ENCODE data around the gene OR4K14. TPM values are rescaled to one million over a fixed set of nuclear protein-coding genes. Genes with fewer than 3 reads are reported as not detected.

OR4K14 gene
- total RNA-seq = not detected in 2 replicates

GRCh38 chr14:20019257-20019865 lies at the start of gene OR4K14:
Gene OR4K14, minus strand, starts transcription at chr14:20019307. Its CDS starts 4,114 bp downstream, at chr14:20015193.

GRCh38 chr14:20059745-20060144 lies 40.6 kb upstream of the OR4K14 start, which contains the start of gene OR4L1:
Gene OR4L1, plus strand, starts transcription at chr14:20060045. Its CDS starts 0 bp downstream, at chr14:20060045.

GRCh38 chr14:20035938-20036337 lies 16.8 kb upstream of the OR4K14 start, which contains the start of gene OR4K13:
Gene OR4K13, minus strand, starts transcription at chr14:20036038. Its CDS starts 1,280 bp downstream, at chr14:20034758.

GRCh38 chr14:20001863-20002262 lies 17.2 kb downstream of the OR4K14 start, which contains the start of gene OR4Q2:
Gene OR4Q2, plus strand, starts transcription at chr14:20002163.

GRCh38 chr14:19975291-19975690 lies 43.8 kb downstream of the OR4K14 start, which contains the start of gene OR4K15:
Gene OR4K15, plus strand, starts transcription at chr14:19975591. Its CDS starts 0 bp downstream, at chr14:19975591.

Other genes starting within 250 kb of the OR4K14 start
- not detected in 2 replicates for gene OR4M1, start 245.8 kb downstream of the OR4K14 start, total RNA-seq
- not detected in 2 replicates for gene OR4N2, start 215.5 kb downstream of the OR4K14 start, total RNA-seq
- not detected in 2 replicates for gene OR4K2, start 144.2 kb downstream of the OR4K14 start, total RNA-seq
- not detected in 2 replicates for gene OR4K5, start 98.7 kb downstream of the OR4K14 start, total RNA-seq
- not detected in 2 replicates for gene OR4K1, start 88.4 kb downstream of the OR4K14 start, total RNA-seq
- not detected in 2 replicates for gene OR4K15, start 43.7 kb downstream of the OR4K14 start, total RNA-seq
- gene OR4Q2, start 17.1 kb downstream of the OR4K14 start, total RNA-seq = not detected in 2 replicates
- gene OR4K13, start 16.7 kb upstream of the OR4K14 start, total RNA-seq = not detected in 2 replicates
- not detected in 2 replicates for gene OR4L1, start 40.7 kb upstream of the OR4K14 start, total RNA-seq
- not detected in 2 replicates for gene OR4K17, start 91.4 kb upstream of the OR4K14 start, total RNA-seq
- not detected in 2 replicates for gene OR4N5, start 119.5 kb upstream of the OR4K14 start, total RNA-seq
- not detected in 2 replicates for gene OR11G2, start 171.6 kb upstream of the OR4K14 start, total RNA-seq
- gene OR11H6, start 204.4 kb upstream of the OR4K14 start, total RNA-seq = not detected in 2 replicates
- not detected in 2 replicates for gene OR11H7, start 209.7 kb upstream of the OR4K14 start, total RNA-seq
- not detected in 2 replicates for gene OR11H4, start 220.0 kb upstream of the OR4K14 start, total RNA-seq